NCI-H2107 treated with DMSO at 0.1 percent for 48 hours (cell line): ENCODE results near the gene LSM12.
A peak's percentile ranks its signal among the peaks of the same experiment; 100 is the strongest.
"Not testable (repeated sequence)": the region's sequence is repeated elsewhere in the genome, so short reads cannot be mapped to it uniquely, and the experiment has no call there.

Experiments used
- DNase-seq: peaks from one replicate; lab custom pipeline; 2025; ENCODE audit not compliant: unreplicated experiment; lab: John Stamatoyannopoulos, UW

The LSM12 gene

DNA sequence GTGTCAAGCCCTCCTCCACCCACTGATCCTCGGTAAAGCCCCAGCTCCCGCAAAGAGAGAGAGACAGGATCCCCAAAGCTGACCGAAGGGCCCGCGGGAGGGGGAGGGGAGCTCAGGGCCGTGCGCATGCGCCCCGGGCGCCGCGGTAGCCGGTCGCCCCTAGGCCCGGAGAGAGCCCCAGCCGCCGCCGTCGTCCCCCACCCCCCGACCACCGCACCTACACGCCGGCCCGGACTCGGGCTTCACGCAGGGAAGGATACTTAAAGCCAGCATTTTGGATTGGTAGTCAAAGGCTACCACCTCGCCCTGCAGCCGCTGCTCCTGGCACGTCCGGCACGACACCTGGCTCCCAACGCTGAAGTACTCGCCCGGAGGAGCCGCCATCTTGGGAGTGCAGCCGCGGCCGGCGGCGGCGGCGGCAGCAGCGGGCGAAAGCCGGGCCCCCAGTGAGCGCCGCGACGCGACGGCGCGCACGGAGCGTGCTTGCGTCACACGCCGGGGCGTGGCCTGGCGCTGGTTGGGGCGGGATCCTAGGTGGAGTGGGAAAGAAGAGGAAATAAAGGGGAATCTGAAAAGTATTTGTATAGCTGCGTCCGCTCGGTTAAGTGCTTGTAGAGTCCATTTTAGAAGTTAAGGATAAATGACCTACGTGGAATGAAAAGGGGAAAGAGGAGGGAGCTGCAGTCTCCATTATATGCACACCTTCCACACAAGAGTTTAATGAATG lies at the start of gene LSM12:
Gene LSM12 (minus strand): TSS at position 468 of the 727 bp plus-strand sequence. CDS start 84 bp downstream, at position 384.
- peak; percentile 80 for DNase-seq

GRCh38 chr17:44115585-44116415 lies 49.3 kb upstream of the LSM12 start:
- DNase-seq = no peak

DNA sequence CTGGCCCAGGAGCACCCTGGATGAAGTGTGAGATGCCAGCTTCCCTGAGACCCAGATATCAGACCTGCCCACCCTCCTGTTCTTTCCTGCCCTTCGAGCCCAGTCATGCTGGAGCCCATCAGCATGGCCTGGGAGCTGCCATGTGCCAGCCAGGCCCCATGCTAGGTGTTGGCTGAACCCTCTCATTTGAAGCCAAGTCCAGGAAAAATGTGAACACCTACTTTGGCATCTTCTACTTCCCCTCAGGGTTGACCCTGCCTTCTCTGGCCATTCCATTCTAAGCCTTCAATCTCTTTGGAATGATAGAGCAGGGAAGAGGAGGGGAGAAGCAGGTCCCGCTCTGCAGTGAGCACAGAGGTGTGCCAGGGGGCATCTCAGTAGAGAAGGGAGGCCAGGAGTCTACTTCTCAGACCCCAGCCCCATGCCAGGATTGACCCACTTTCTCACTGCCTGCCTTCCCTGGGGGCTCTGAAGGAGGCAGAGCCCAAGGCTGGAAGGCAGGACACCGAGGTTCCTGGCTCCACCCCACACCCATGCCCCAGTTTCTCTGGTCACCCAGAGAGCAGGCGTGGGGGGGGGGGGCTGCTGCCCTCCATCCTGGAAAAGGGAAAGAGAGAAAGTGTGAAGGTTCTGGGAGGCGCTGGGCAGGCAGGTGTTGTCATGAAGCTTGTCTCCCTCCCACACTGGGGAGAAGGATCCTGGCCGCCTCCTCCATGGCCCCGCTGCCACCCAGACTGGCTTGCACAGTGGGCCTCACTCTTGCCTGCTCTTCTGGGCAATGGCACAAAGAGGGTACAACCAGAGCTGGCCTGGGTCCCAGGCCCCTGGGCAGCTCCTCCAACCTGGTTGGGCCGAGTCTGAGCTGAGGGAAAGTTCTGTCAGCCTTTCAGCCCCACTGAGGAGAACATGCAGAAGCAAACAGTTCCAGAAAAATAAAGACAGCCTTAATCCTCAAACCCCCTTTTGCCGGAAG lies 47.7 kb upstream of the LSM12 start:
- DNase-seq = no peak

GRCh38 chr17:44113382-44113781 lies 46.9 kb upstream of the LSM12 start:
- no peak for DNase-seq

GRCh38 chr17:44112284-44113280 lies 46.1 kb upstream of the LSM12 start:
- no peak for DNase-seq

GRCh38 chr17:44111777-44112176 lies 45.3 kb upstream of the LSM12 start:
- DNase-seq = no peak

DNA sequence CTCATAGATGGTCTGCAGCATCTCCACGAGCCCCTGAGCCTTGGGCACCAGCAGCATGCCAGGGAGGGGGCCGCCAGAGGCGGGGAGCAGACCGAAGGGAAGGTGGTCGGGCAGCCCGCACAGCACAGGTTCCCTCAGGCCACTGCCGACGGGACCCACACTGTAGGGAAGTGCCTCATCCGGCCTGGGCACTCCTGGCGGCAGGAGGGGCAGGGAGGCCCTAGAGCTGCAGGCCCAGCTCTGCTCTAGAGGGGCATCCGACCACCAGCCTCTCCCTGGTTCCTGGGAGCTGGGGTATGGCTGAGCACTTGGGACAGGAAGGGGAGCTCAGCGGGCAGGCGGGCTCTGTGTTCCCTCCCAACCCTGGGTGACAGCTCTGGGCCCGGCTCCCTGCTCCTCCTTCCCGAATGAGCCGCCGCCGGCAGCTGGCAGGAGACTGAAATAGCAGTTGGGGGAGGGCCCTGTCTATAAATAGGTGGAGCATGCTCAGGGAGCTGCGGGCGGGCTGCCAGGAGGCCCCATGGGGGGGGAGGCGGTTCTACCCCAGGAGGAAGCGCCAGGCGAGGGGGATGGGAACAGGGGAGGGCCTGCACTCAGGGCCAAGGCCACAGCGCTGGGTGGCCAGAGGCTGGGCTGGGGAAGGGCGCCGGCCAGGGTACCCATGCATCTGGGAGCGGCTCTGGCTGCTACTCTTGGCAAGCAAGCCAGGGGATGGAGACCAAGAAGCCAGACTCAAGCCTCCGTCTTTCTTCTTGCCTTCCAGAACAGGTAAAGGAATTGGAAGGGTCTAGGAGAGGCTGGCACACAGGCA lies 44.6 kb upstream of the LSM12 start:
- peak; percentile 88 for DNase-seq

DNA sequence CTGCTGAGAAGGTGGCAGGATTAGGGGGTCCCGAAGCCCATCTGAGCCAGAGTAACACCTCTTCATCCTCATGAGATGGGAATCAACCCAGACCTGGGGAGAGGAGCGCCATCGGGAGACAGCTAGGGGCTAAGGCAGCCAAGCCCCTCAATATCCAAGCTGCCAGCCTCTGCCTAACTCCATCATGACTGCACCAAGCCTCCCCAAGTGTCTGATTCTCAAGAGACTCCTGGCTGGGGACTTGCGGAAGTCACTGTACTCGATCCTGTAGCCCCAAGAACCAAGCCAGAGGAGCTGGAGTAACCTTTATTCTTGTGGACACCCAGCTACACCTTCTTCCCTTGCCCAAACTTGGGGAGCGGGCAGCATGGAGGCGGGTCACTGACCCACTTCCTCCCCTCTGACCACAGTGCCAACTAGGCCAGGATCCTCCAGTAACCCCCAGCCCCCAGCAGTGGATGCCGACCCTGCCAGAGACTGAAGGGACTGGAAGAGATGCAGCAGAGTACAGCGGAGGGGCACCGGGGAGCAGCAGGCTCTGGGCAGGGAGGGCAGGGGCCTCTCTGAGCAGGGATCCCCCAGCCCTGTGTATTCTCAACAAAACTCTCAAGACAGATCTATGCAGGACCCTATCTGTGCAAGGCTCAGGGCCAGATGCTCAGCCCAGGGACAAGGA lies 43.7 kb upstream of the LSM12 start:
- no peak for DNase-seq

- DNase-seq = no peak
Measured at GRCh38 chr17:44109312-44109630, 42.8 kb upstream of the LSM12 start.

GRCh38 chr17:44108440-44109311 lies 42.2 kb upstream of the LSM12 start:
- DNase-seq = no peak

GRCh38 chr17:44106801-44107200 lies 40.3 kb upstream of the LSM12 start:
- DNase-seq = no peak

- DNase-seq = no peak
Measured at GRCh38 chr17:44105941-44106340, 39.5 kb upstream of the LSM12 start.

- DNase-seq = no peak
Measured at GRCh38 chr17:44105483-44105882, 39.0 kb upstream of the LSM12 start.

DNA sequence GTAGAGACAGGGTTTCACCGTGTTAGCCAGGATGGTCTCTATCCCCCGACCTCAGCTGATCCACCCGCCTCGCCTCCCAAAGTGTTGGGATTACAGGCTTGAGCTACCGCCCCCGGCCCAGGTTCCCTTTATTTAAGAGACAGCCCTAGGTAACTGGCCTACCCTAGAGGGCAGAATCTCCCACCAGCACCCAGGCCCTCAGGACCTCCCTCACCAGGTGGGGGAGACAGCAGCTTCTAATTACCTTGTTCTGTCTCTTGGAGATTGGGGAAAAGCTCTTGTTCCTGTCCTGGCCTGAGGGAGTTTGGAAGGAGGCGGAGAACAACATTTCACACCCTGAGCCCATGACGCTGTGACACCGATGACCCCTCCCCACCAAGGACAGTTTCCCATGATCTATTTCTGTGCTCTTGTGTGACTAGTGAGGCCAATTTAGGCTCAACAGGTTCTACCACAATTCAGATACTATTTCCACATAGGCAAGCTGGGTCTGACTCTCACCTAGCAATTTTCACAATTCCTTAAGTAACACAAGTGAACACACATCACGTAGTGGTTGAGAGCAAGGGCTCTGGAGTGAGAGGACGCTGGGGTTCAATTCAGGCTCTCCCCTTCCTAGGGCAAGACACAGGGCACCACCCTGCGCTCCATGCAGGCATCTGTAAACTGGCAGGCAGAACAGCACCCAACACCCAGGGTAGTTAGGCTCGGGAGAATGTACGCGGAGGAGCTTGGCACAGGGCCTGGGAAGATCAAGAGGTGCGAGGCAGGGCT lies 36.6 kb upstream of the LSM12 start:
- no peak for DNase-seq

DNA sequence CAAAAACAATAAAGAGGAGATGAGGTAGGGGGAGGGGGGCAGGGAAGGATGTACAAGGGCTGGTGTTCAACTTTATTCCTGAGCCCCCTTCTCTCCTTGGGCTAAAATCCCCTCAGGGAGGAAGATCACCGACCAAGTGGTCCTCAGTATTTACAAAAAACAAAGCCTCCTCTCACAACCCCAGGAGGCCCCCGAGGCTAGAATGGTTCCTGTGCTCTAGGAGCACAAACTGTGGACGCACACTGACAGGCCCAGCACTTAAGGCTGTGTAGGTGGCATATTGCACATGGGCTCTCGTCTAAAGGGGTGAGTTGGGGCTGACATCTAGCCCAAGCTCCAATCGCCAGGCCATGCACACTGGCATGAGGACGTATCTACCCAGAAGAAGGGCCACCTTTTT lies 35.4 kb upstream of the LSM12 start:
- DNase-seq = not testable (repeated sequence)

GRCh38 chr17:44097110-44097958 lies 30.9 kb upstream of the LSM12 start:
- no peak for DNase-seq
